ENCODE data around the gene HSPA4L. TPM values are rescaled to one million over a fixed set of nuclear protein-coding genes. Genes with fewer than 3 reads are reported as not detected.

The HSPA4L gene
- total and polyA plus RNA-seq, 2 donors from 2014 or later: 8.8 to 13.5 TPM

GRCh38 chr4:127737295-127737694 is 44.8 kb upstream of the HSPA4L start:
- no peak overlapping the region for H3K27ac ChIP-seq (ENCODE audit: low read depth in 2 of 2, low read length in 2 of 2)
- DNase-seq (peak in 1 of 5 donors; percentile 5), FAIRE-seq (no peak)
- H3K4me3 ChIP-seq (ENCODE audit: low read length in 3 of 3): no peak overlapping the region
- no peaks in the 10 kb centered on the region for H3K27me3 ChIP-seq (ENCODE audit: control insufficient read depth, insufficient read depth, low read length)
- H3K9me3 ChIP-seq (ENCODE audit: control insufficient read depth in 2 of 3, insufficient read depth in 1 of 3, low read length in 3 of 3): no peaks in the 10 kb centered on the region
- no peak for TF ChIP-seq CTCF (IDR thresholded peaks at IDR 0.05; ENCODE audit: borderline replicate concordance, extremely low read depth, insufficient read depth)
- H3K4me1 ChIP-seq (ENCODE audit: control insufficient read depth in 2 of 3, insufficient read depth in 2 of 3, low read depth in 1 of 3, low read length in 3 of 3): no peaks in the 10 kb centered on the region
- no peak overlapping the region for H3K9ac ChIP-seq (ENCODE audit: low read length in 3 of 3)
- intact Hi-C loops (cut with DNase I): no loop called here
- H3K36me3 ChIP-seq (ENCODE audit: control insufficient read depth in 2 of 3, insufficient read depth in 3 of 3, low read length in 3 of 3): no peaks in the 10 kb centered on the region

- Histone ChIP-seq H3K4me3 (ENCODE audit: low read length in 3 of 3) (no peak overlapping the region), H3K4me1 (ENCODE audit: control insufficient read depth in 2 of 3, insufficient read depth in 2 of 3, low read depth in 1 of 3, low read length in 3 of 3) (no peaks in the 10 kb centered on the region), H3K36me3 (ENCODE audit: control insufficient read depth in 2 of 3, insufficient read depth in 3 of 3, low read length in 3 of 3) (no peaks in the 10 kb centered on the region), H3K27ac (ENCODE audit: low read depth in 2 of 2, low read length in 2 of 2) (no peak overlapping the region), H3K27me3 (ENCODE audit: control insufficient read depth, insufficient read depth, low read length) (no peaks in the 10 kb centered on the region), H3K9me3 (ENCODE audit: control insufficient read depth in 2 of 3, insufficient read depth in 1 of 3, low read length in 3 of 3) (no peaks in the 10 kb centered on the region), H3K9ac (ENCODE audit: low read length in 3 of 3) (no peak overlapping the region)
- no peak for DNase-seq
- no peak for TF ChIP-seq CTCF (IDR thresholded peaks at IDR 0.05; ENCODE audit: borderline replicate concordance, extremely low read depth, insufficient read depth)
- intact Hi-C loops (cut with DNase I): no loop called here
- FAIRE-seq: no peak
Measured at GRCh38 chr4:127741247-127741646, 40.9 kb upstream of the HSPA4L start.

GRCh38 chr4:127747883-127748282 is 34.2 kb upstream of the HSPA4L start:
- FAIRE-seq: no peak
- no peak overlapping the region for H3K9ac ChIP-seq (ENCODE audit: low read length in 3 of 3)

More at GRCh38 chr4:127747883-127748282, 34.2 kb upstream of the HSPA4L start:
- no peak for DNase-seq
- Histone ChIP-seq H3K4me3 (ENCODE audit: low read length in 3 of 3) (no peak overlapping the region), H3K27me3 (ENCODE audit: control insufficient read depth, insufficient read depth, low read length) (no peaks in the 10 kb centered on the region), H3K4me1 (ENCODE audit: control insufficient read depth in 2 of 3, insufficient read depth in 2 of 3, low read depth in 1 of 3, low read length in 3 of 3) (no peaks in the 10 kb centered on the region), H3K27ac (ENCODE audit: low read depth in 2 of 2, low read length in 2 of 2) (no peak overlapping the region), H3K9me3 (ENCODE audit: control insufficient read depth in 2 of 3, insufficient read depth in 1 of 3, low read length in 3 of 3) (no peaks in the 10 kb centered on the region), H3K36me3 (ENCODE audit: control insufficient read depth in 2 of 3, insufficient read depth in 3 of 3, low read length in 3 of 3) (no peaks in the 10 kb centered on the region)
- intact Hi-C loops (cut with DNase I): no loop called here
- TF ChIP-seq CTCF (IDR thresholded peaks at IDR 0.05; ENCODE audit: borderline replicate concordance, extremely low read depth, insufficient read depth): no peak
